Measurements from ENCODE around the gene PIK3CB.
"Not testable (repeated sequence)": the region's sequence is repeated elsewhere in the genome, so short reads cannot be mapped to it uniquely, and the experiment has no call there.

The PIK3CB gene

DNA sequence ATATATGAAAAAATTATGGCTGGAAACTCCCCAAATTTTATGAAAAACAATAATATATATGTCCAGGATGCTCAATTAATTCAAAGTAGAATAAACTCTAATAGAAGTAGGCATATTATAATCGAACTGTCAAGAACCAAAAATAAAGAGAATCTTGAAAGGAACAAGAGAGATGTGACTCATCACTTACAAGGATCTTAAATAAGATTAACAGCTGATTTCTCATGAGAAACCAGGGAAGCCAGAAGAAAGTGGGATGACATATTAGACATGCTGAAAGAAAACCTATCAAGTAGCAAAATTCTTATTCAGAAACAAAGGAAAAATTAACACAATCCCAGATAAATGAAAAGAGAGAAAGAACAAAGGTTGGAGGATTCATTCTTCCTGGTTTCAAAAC, 159.3 kb downstream of the PIK3CB start:
- no peak for FAIRE-seq

DNA sequence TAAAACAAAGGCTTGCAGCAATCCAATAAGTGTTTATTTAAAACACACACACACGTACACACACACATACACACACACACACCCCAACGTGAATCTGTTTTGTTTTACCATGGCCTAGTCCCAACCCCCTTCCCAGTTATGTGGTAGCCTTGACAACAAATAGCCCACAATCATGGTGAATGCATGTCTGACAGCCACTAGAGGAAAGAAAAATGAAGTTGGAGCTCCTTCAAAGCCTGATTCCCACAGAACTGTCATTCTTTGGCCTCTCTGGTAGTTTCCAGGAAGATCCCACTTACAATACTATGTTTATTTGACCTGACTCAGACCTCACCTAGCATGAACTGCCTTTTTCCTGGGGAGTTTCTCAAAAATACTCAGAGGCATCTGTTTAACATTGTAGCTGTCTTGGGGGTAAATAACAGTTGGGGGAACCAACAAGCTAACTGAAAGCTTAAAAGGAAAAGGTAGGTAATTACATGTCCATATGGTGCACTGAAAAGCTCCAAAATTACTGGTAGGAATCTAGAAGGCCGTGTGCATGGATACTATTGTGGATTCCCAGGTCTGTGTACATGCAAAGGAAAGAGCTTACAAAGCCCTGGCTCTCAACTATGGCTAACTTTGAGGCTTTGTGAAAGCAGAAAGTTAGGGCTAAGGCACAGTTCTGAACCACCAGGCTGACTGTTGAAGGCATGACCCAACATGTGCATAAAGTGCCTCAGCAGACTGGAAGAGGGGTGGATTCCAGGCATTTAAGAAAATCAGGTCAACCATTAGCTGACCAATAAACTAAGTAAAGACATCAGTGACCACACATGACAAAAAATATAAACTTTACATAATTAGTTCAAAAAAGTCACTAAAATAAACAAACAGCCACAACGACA, 160.8 kb downstream of the PIK3CB start:
- no peak for FAIRE-seq

DNA sequence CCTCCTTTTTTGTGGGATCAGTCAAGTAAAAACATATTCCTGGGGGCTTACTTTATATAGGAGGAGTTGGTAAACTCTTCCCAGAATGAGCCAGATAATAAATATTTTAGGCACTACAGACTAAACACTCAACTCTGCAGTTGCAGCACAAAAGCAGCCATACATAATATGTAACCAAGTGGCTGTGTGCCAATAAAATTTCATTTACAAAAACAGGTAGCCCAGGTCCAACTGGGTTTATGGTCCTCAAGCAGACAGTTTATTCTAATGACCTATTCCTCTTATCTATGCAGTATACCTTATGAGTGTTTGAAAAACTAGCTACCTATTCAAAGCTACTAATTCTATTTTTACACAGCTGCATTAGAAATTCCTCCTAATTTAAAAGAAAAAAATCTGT, 164.3 kb downstream of the PIK3CB start:
- FAIRE-seq = no peak

DNA sequence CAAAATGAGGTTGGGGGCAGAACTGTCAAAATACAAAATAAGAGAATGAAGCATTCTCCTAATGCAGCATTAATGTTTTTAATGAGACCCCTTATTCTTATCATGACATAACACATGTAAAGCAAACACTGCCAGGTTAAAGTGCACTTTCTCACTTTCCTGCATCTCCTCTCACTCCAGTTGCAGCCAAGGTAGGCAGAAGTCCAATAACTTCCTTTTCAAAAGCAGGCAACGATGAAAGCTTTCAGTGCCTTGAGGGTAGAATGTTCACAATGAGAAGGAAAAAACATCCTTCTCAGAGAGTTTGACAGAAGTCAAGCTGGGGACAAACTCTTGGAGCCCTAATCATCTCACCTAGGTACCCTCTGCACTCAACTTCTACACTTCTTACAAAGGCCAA, 166.6 kb downstream of the PIK3CB start:
- no peak for FAIRE-seq

DNA sequence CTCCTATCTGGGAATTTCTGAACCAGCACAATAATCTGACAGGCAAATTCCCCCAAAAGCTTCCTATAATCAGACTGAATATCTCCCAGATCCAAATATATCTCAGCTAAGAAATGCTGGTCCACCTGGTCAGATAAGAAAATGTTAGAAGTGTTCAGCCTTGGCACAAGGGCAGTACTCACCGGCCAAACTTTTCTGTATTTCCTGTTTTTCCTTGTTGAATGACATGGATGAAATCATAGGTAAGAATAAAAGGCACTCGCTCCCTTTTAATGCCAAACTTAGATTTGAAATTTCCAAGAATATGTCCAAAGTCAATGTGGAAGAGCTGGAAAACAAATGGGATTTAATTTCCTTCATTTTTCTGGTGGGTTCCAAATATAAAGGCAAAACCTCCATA, 177.2 kb downstream of the PIK3CB start:
- FAIRE-seq = no peak

DNA sequence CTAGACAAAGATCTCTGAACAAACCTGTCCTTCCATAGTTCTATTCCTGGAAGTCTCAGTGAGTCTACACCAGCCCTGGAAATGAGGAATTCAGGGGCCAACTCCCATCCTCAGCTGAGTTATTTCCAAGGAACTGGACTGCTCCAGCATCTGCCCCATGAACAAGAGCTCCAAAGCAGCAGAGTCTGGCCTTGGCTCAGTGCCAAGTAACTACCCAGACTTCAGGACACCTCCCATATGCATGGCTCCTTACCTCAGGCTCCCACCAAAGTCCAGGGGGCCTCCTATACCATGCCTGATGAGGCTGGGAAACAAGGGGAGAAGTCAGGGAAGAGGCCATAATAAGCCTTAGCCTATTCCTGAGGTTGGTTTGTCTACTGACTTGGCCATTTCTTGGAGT, 181.2 kb downstream of the PIK3CB start:
- FAIRE-seq = no peak

DNA sequence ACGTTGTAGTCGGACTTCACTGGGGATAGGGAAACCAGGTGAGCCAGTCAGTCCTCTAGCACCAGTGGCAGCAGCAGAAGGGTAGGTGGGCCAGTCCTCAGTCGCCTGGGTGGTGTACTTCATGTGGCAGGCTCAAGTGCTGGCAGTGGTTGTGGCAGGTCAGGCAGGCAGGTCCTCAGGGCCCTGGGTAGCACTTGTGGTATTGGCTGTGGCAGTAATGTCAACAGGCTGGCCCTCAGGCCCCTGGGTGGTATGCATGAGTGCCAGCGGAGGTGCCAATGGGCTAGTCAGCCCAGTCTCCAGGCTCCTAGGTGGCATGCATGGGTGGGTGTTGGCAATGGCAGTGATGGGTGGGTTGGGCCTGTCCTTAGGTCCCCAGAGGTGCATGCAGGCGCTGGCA, 185.6 kb downstream of the PIK3CB start:
- FAIRE-seq = no peak

DNA sequence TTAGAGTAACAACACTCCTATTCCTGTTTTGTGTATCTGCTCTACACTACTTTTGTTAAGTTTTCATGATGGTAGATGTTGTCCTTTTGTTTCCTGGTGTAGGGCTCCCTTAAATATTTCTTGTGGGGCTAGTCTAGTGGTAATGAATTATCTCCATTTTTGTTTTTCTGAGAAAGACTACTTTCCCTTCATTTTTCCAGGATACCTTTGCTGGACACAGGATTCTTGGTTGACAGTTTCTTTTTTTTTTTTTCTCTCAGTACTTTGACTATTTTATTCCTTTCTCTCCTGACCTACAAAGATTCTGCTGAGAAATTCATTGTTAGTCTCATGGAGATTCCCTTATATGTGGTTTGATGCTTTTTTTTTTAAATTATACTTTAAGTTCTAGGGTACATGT, 188.2 kb downstream of the PIK3CB start:
- FAIRE-seq = no peak

DNA sequence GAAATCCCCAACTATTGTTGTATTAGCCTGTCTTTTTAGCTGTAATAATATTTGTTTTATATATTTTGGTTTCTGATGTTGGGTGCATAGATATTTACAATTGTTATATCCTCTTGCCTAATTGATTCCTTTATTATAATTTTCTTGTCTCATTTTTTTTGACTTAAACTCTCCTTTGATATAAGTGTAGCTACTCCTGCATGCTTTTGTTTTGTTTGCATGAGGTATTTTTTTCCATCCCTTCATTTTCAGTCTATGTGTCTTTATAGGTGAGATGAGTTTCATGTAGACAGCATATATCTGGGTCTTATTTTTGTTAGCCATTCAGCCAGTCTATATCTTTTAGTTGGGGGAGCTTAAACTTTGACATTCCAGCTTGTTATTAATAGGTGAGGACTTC, 188.7 kb downstream of the PIK3CB start:
- no peak for FAIRE-seq

DNA sequence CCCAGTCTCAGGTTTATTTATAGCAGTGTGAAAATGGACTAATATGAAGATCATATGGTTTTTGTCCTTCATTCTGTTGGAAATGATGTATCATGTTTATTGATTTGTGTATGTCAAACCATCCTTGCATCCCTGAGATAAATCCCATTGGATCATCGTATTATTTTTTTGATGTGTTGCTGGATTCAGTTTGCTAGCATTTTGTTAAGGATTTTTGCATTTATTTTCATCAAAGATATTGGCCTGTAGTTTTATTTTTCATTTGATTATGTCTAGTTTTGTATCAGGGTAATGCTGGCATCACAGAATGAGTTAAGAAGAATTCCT, 191.8 kb downstream of the PIK3CB start:
- FAIRE-seq = no peak

DNA sequence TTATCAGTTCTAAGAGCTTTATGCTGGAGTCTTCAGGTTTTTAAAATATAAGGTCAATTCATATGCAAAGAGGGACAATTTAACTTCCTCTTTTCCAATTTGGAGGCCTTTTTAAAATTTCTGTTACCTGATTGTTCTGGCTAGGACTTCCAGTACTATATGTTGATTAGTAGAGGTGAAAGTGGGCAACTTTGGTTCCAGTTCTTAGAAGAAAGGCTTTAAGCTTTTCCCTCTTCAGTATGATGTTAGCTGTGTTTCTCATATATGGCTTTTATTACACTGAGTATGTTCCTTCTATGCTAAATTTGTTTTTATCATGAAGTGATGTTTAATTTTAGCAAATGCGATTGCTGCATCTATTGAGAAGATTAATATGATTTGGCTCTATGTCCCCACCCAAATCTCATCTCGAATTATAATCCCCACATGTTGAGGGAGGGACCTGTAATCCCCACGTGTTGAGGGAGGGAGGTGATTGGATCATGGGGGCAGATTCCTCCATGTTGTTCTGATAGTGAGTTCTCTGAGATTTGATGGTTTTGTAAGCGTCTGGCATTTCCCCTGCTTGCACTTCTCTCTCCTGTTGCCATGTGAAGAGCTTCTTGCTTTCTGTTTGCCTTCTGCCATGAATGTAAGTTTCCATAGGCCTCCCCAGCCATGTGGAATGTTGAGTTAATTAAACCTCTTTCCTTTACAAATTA, 192.4 kb downstream of the PIK3CB start:
- FAIRE-seq = no peak

DNA sequence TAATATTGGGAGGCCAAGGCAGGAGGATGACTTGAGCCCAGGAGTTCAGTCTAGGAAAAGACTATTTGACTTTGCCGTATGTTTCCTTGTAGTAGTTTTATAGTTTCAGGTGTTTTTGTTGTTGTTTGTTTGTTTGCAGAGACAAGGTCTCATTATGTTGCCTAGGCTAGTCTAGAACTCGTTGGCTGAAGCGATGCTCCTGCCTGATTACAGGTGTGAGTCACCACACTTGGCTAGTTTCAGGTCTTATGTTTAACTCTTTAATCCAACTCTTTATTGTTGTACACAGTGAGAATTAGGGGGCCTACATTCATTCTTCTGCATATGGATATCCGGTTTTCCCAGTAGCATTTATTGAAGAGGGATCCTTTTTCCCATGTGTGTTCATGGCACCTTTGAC, 194.2 kb downstream of the PIK3CB start:
- FAIRE-seq = no peak

DNA sequence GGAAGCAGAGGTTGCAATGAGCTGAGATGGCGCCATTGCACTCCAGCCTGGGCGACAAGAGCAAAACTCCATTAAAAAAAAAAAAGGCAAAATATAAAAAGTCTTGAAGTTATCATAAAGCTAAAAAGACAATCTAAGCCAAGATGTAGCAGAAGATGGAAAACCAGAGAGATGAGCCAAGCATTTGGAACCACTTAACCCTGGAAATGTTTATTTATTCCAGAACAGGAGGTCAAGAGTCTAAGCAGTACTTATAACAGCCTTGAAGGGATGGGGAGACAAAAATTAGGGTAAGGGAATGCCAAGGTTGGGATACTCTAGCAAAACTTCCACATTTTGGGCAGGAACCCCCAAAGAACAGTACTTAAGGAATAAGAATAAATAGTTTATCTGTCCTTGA, 196.1 kb downstream of the PIK3CB start:
- FAIRE-seq = no peak

DNA sequence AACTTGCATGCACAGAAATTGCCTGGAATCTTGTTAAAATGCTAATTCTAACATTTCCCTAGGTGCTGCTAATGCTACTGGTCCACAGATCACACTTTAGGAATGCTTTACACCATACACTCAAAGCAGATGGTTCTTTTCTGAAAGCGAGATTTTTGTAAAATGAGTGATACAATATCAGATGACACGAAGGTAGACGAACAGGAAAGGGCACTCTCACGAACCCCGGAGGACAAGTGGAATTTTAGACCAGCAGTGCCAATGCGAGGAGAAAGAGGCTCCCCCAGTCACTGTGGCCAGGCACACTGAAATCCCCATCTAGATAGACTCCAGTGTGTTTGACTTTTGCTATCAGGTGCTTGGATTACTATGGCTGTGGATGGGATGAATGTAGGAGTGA, 205.2 kb downstream of the PIK3CB start:
- FAIRE-seq = no peak

DNA sequence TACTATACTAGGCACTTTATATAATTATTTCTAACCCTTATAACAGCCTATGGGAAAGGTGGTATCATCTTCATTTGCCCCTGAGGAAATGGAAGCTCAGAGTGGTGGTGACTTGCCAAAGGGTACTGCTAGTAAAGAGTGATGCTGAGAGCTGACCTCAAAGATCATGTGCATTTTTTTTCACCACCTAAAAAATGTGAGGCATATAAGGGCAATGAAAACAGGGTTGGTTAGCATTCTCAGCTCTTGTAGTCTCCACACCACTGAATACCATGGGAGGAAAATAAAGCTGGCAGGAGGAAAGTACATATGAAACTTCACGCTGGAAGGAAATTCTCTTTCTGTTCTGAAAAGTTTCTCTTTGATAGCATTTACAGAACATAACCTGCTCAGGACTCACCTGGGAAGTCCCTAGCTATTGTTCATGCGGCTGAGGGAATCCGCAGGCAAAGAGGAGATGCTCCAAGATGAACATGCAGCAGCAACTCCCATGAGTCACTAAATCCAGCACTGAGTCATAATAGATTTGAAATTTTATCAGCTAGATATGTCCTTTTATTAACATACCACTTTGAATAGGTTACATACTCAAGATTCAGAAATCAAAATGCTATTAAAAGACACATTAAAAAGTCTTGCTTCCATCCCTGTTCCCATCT, 208.9 kb downstream of the PIK3CB start:
- no peak for FAIRE-seq

DNA sequence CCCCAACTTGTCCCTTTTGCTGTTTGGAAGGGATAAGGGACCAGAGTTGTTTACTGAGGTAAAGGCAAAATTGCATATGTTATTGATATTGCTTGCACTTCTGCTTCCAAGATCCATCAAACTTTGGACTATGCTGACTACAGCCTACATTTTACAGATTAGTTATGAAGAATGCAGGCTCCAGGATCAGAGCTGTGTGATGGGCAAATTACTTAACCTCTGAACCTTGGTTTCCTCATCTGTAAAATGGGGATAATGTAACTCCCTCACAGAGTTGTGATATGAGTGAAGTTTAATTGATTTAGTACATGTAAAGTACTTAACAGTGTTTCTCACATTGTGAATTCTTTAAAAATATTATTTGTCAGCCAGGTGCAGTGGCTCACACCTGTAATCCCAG, 210.2 kb downstream of the PIK3CB start:
- FAIRE-seq = no peak

DNA sequence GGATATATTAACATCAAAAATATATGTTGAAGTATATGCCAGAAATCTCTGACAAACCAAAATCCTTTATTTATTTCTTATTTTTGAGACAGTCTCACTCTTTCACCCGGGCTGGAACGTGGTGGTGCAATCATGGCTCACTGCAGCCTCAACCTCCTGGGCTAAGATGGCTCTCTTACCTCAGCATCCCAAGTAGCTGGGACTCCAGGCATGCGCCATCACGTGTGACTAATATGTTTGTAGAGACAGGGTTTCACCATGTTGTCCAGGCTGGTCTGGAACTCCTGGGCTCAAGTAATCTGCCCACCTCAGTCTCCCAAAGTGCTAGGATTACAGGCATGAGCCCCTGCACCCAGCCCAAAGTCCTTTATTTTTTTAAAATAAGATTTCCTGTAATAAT, 214.3 kb downstream of the PIK3CB start:
- no peak for FAIRE-seq

DNA sequence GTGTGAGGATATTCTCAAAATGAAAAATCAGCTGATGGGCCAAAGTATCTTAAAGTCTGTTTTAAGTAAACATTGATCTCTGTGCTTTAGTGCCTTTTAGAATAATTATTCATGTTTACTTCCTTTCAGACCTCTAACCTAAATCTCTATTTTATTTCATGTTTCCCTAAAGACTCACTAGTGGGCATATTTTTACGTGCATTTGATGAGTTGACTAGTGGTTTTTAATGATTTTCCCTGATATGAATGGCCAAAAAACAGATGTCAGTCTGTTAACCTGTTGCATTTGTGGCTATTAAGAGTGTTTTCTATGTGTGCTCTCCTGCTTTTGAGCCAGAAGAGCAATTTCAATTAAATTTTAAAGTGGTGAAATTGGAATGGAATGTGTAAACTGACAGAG, 219.3 kb downstream of the PIK3CB start:
- no peak for FAIRE-seq

DNA sequence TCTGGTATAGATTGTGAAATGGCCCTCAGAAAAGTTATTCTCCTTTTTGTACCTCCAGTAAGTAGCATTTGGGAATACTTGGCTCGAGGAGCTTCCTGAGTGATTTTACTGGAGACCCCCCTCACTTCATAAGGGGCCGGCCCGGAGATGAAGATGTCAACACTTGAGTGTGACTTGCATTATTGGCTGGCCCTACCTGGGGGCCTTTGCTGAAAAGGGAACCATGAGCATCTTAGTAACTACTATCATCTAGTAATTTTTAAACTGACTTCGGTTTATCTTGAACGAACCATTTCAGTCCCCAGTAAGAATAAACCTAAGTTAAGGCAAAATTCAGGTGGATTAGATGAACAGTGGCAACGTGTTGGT, 224.8 kb downstream of the PIK3CB start:
- FAIRE-seq = no peak

DNA sequence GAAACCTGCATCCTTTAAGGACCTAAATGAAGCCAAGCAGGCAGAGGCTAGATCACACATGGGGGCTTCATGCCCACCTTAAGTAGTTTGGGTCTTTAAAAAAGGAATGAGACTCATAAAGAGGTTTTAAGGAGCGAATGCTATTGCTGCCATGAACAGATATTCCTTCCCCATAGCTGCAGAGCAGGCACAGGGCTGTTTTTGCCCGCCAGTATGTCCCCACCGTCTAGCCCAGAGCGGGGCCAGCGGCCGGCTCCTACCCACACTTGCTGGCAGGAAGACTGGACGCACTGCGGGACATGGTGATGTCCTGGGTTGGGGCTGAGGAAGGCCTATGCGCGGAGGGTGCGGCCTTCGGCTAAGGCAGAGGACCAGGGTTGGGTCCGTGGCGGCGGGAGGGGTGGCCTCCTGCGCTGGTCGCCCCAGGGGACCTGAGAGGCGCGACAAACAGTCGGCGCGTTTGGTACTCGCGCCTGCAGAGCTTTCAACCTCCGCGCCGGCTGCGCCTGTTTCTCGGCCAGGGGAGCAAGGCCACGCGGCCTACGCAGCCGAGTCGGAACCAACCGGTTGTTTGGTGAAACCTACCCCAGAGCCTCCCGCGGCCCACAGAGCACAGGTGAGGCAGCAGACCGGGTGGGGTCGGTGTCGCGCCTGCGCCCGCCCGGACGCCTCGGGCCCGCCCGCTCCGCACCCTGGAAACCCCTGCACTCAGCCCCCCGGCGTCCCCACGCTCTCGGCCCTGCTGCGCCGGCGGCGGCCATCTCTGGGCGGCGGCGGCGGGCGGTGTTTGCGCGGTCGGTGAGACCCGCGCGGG, 226.2 kb downstream of the PIK3CB start, which contains the start of gene FAIM:
Gene FAIM (plus strand): TSS at position 450 of the 814 bp plus-strand sequence. CDS start 10,956 bp downstream, outside the sequence.
- FAIRE-seq = no peak

DNA sequence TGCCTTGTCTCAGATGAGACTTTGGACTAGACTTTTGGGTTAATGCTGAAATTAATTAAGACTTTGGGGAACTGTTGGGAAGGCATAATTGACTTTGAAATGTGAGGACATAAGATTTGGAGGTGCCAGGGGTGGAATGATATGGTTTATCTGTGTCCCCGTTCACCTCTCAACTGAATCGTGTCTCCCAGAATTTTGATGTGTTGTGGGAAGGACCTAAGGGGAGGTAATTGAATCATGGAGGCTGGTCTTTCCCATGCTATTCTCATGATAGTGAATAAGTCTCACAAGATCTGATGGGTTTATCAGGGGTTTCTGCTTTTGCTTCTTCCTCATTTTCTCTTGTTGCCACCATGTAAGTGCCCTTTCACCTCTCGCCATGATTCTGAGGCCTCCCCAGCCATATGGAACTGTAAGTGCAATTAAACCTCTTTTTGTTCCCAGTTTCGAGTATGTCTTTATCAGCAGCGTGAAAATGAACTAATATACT, 230.6 kb downstream of the PIK3CB start:
- FAIRE-seq = not testable (repeated sequence)

Measured in colon (tissue), 2 donors.